ENCODE data around the gene MACROD2. TPM values are rescaled to one million over a fixed set of nuclear protein-coding genes. Genes with fewer than 3 reads are reported as not detected.

The MACROD2 gene
- polyA plus RNA-seq, 1 donor from 2014 or later: 23.2 TPM

GRCh38 chr20:15068486-15068885 is 1073.2 kb downstream of the MACROD2 start:
- Histone ChIP-seq H3F3A (ENCODE audit: insufficient read depth, low read length, poor library complexity, severe bottlenecking) (no peaks in the 10 kb centered on the region), H4K20me1 (ENCODE audit: insufficient read depth) (no peaks in the 10 kb centered on the region), H3K9me3 (ENCODE audit: low read length) (no peaks in the 10 kb centered on the region), H3K4me3 (ENCODE audit: low read length) (no peak overlapping the region), H3K79me2 (replicated peaks; ENCODE audit: insufficient read depth, low read length) (no peaks in the 10 kb centered on the region), H3K27ac (ENCODE audit: low read length) (no peak overlapping the region), H3K9me2 (ENCODE audit: insufficient read depth, low read length) (no peaks in the 10 kb centered on the region), H3K36me3 (ENCODE audit: insufficient read depth, low read length) (no peaks in the 10 kb centered on the region), H3K4me2 (ENCODE audit: low read length) (no peak overlapping the region), H2AFZ (ENCODE audit: low read depth, low read length) (no peak overlapping the region), H3K27me3 (ENCODE audit: insufficient read depth, low read depth, low read length) (no peaks in the 10 kb centered on the region), H3K9ac (ENCODE audit: low read length) (no peak overlapping the region)
- TF ChIP-seq REST (IDR thresholded peaks at IDR 0.05; ENCODE audit: borderline replicate concordance) (no peak), RAD21 (conservative IDR thresholded peaks at IDR 0.05) (no peak), TAF1 (IDR thresholded peaks at IDR 0.05; ENCODE audit: low read depth) (no peak), EZH2 (IDR thresholded peaks at IDR 0.05; ENCODE audit: borderline replicate concordance, insufficient read depth, low read length, poor library complexity, severe bottlenecking) (no peak), EP300 (conservative IDR thresholded peaks at IDR 0.05; ENCODE audit: poor library complexity, severe bottlenecking) (no peak)

GRCh38 chr20:15069355-15069754 is 1074.0 kb downstream of the MACROD2 start:
- H3K27me3 ChIP-seq (ENCODE audit: insufficient read depth, low read depth, low read length): no peaks in the 10 kb centered on the region
- H3K9ac ChIP-seq (ENCODE audit: low read length): no peak overlapping the region
- H3K79me2 ChIP-seq (replicated peaks; ENCODE audit: insufficient read depth, low read length): no peaks in the 10 kb centered on the region
- no peak overlapping the region for H2AFZ ChIP-seq (ENCODE audit: low read depth, low read length)
- no peak overlapping the region for H3K27ac ChIP-seq (ENCODE audit: low read length)
- no peaks in the 10 kb centered on the region for H3K36me3 ChIP-seq (ENCODE audit: insufficient read depth, low read length)
- no peaks in the 10 kb centered on the region for H3K9me2 ChIP-seq (ENCODE audit: insufficient read depth, low read length)
- H4K20me1 ChIP-seq (ENCODE audit: insufficient read depth): no peaks in the 10 kb centered on the region
- H3K4me3 ChIP-seq (ENCODE audit: low read length): no peak overlapping the region
- TF ChIP-seq REST (IDR thresholded peaks at IDR 0.05; ENCODE audit: borderline replicate concordance) (no peak), MXI1 (conservative IDR thresholded peaks at IDR 0.05; ENCODE audit: poor library complexity, severe bottlenecking) (no peak), TAF1 (IDR thresholded peaks at IDR 0.05; ENCODE audit: low read depth) (no peak), EZH2 (IDR thresholded peaks at IDR 0.05; ENCODE audit: borderline replicate concordance, insufficient read depth, low read length, poor library complexity, severe bottlenecking) (no peak), SMC3 (conservative IDR thresholded peaks at IDR 0.05; ENCODE audit: poor library complexity) (no peak), RAD21 (conservative IDR thresholded peaks at IDR 0.05) (no peak), POLR2AphosphoS5 (IDR thresholded peaks at IDR 0.05) (no peak), CTCF (IDR thresholded peaks at IDR 0.05; ENCODE audit: poor library complexity, severe bottlenecking) (no peak), EP300 (conservative IDR thresholded peaks at IDR 0.05; ENCODE audit: poor library complexity, severe bottlenecking) (no peak)
- no peaks in the 10 kb centered on the region for H3F3A ChIP-seq (ENCODE audit: insufficient read depth, low read length, poor library complexity, severe bottlenecking)
- no peaks in the 10 kb centered on the region for H3K9me3 ChIP-seq (ENCODE audit: low read length)
- H3K4me2 ChIP-seq (ENCODE audit: low read length): no peak overlapping the region
